ENCODE measurements around the gene NSMF.

The NSMF gene

GRCh38 chr9:137437691-137438590 is 21.2 kb downstream of the NSMF start:
- H3K27me3 ChIP-seq (ENCODE audit: insufficient read depth, low read length) = peaks cover 7% of the 10 kb centered on the region; the same call in 1 of the 2 replicates
- H3K9ac ChIP-seq (ENCODE audit: low read depth, low read length) = no peak overlapping the region
- 93% methylated on average over 40 of the region's 40 CpGs for WGBS
- no peak overlapping the region for H3K27ac ChIP-seq (ENCODE audit: low read depth, low read length)
- H3K36me3 ChIP-seq (ENCODE audit: insufficient read depth, low read length) = no peaks in the 10 kb centered on the region
- no peak overlapping the region for H3K4me3 ChIP-seq (ENCODE audit: low read length)
- no peaks in the 10 kb centered on the region; the same call in 1 of the 2 replicates for H3K4me1 ChIP-seq (ENCODE audit: insufficient read depth, low read length)
- no peaks in the 10 kb centered on the region for H3K9me3 ChIP-seq (ENCODE audit: insufficient read depth, low read depth, low read length)

GRCh38 chr9:137436761-137437600 is 22.2 kb downstream of the NSMF start:
- WGBS = 93% methylated on average over 24 of the region's 24 CpGs
- Histone ChIP-seq H3K9me3 (ENCODE audit: insufficient read depth, low read depth, low read length) (no peaks in the 10 kb centered on the region), H3K4me3 (ENCODE audit: low read length) (no peak overlapping the region), H3K27ac (ENCODE audit: low read depth, low read length) (no peak overlapping the region), H3K27me3 (ENCODE audit: insufficient read depth, low read length) (peaks cover 1% of the 10 kb centered on the region; the same call in 1 of the 2 replicates), H3K36me3 (ENCODE audit: insufficient read depth, low read length) (no peaks in the 10 kb centered on the region), H3K4me1 (ENCODE audit: insufficient read depth, low read length) (no peaks in the 10 kb centered on the region; the same call in 1 of the 2 replicates), H3K9ac (ENCODE audit: low read depth, low read length) (no peak overlapping the region)

- Histone ChIP-seq H3K4me3 (ENCODE audit: low read length) (no peak overlapping the region), H3K4me1 (ENCODE audit: insufficient read depth, low read length) (no peaks in the 10 kb centered on the region), H3K9me3 (ENCODE audit: insufficient read depth, low read depth, low read length) (no peaks in the 10 kb centered on the region), H3K27ac (ENCODE audit: low read depth, low read length) (no peak overlapping the region), H3K9ac (ENCODE audit: low read depth, low read length) (no peak overlapping the region), H3K36me3 (ENCODE audit: insufficient read depth, low read length) (no peaks in the 10 kb centered on the region), H3K27me3 (ENCODE audit: insufficient read depth, low read length) (no peaks in the 10 kb centered on the region)
- 92% methylated on average over 42 of the region's 42 CpGs for WGBS
Measured at GRCh38 chr9:137435980-137436760, 23.0 kb downstream of the NSMF start.

- Histone ChIP-seq H3K4me1 (ENCODE audit: insufficient read depth, low read length) (no peaks in the 10 kb centered on the region), H3K36me3 (ENCODE audit: insufficient read depth, low read length) (no peaks in the 10 kb centered on the region), H3K27me3 (ENCODE audit: insufficient read depth, low read length) (no peaks in the 10 kb centered on the region), H3K9me3 (ENCODE audit: insufficient read depth, low read depth, low read length) (no peaks in the 10 kb centered on the region), H3K27ac (ENCODE audit: low read depth, low read length) (no peak overlapping the region), H3K9ac (ENCODE audit: low read depth, low read length) (no peak overlapping the region), H3K4me3 (ENCODE audit: low read length) (no peak overlapping the region)
- 90% methylated on average over 20 of the region's 20 CpGs for WGBS
Measured at GRCh38 chr9:137435381-137435891, 23.7 kb downstream of the NSMF start.

GRCh38 chr9:137434498-137435380 is 24.4 kb downstream of the NSMF start:
- Histone ChIP-seq H3K36me3 (ENCODE audit: insufficient read depth, low read length) (no peaks in the 10 kb centered on the region), H3K27me3 (ENCODE audit: insufficient read depth, low read length) (no peaks in the 10 kb centered on the region), H3K4me1 (ENCODE audit: insufficient read depth, low read length) (no peaks in the 10 kb centered on the region), H3K27ac (ENCODE audit: low read depth, low read length) (no peak overlapping the region), H3K4me3 (ENCODE audit: low read length) (no peak overlapping the region), H3K9ac (ENCODE audit: low read depth, low read length) (no peak overlapping the region), H3K9me3 (ENCODE audit: insufficient read depth, low read depth, low read length) (no peaks in the 10 kb centered on the region)
- 92% methylated on average over 43 of the region's 43 CpGs for WGBS

DNA sequence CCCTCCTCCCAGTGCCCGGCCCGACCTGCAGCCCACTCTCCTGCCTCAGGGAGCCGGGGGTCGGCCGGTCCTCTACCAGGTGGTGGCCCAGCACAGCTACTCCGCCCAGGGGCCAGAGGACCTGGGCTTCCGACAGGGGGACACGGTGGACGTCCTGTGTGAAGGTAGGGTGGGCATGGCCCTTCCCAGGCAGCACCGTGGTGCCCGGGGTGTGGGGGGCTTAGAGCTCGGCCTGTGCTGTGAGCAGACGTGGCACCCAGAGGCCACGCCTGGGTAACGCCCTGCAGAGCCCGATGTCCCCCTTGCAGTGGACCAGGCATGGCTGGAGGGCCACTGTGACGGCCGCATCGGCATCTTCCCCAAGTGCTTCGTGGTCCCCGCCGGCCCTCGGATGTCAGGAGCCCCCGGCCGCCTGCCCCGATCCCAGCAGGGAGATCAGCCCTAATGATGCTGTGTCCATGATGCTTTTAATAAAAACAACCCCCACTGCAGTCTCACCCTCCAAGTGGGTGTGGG is 25.2 kb downstream of the NSMF start:
- Histone ChIP-seq H3K9ac (ENCODE audit: low read depth, low read length) (no peak overlapping the region), H3K4me1 (ENCODE audit: insufficient read depth, low read length) (no peaks in the 10 kb centered on the region), H3K27me3 (ENCODE audit: insufficient read depth, low read length) (no peaks in the 10 kb centered on the region), H3K27ac (ENCODE audit: low read depth, low read length) (no peak overlapping the region), H3K36me3 (ENCODE audit: insufficient read depth, low read length) (no peaks in the 10 kb centered on the region), H3K4me3 (ENCODE audit: low read length) (no peak overlapping the region), H3K9me3 (ENCODE audit: insufficient read depth, low read depth, low read length) (no peaks in the 10 kb centered on the region)
- WGBS = 93% methylated on average over 26 of the region's 26 CpGs

DNA sequence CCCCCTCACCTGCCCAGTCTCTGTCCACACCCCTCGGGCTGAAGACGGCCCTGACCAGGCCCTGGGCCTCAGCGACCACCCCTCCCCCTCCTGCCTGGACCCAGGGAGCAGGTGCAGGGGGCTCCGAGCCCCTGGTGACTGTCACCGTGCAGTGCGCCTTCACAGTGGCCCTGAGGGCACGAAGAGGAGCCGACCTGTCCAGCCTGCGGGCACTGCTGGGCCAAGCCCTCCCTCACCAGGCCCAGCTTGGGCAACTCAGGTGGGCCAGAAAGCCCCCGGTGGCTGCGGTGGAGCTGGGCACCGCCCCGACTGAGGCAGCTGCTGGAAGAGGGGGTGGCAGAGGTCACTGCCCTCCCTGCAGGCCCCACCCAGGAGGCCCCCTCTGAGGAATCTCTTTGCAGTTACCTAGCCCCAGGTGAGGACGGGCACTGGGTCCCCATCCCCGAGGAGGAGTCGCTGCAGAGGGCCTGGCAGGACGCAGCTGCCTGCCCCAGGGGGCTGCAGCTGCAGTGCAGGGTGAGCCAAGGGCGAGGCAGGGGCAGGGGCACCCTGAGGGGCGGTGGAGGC is 25.7 kb downstream of the NSMF start:
- H3K36me3 ChIP-seq (ENCODE audit: insufficient read depth, low read length) = no peaks in the 10 kb centered on the region
- no peaks in the 10 kb centered on the region for H3K4me1 ChIP-seq (ENCODE audit: insufficient read depth, low read length)
- H3K27me3 ChIP-seq (ENCODE audit: insufficient read depth, low read length) = no peaks in the 10 kb centered on the region
- H3K9ac ChIP-seq (ENCODE audit: low read depth, low read length) = no peak overlapping the region
- H3K4me3 ChIP-seq (ENCODE audit: low read length) = no peak overlapping the region
- 88% methylated on average over 19 of the region's 19 CpGs for WGBS
- no peak overlapping the region for H3K27ac ChIP-seq (ENCODE audit: low read depth, low read length)
- no peaks in the 10 kb centered on the region for H3K9me3 ChIP-seq (ENCODE audit: insufficient read depth, low read depth, low read length)

DNA sequence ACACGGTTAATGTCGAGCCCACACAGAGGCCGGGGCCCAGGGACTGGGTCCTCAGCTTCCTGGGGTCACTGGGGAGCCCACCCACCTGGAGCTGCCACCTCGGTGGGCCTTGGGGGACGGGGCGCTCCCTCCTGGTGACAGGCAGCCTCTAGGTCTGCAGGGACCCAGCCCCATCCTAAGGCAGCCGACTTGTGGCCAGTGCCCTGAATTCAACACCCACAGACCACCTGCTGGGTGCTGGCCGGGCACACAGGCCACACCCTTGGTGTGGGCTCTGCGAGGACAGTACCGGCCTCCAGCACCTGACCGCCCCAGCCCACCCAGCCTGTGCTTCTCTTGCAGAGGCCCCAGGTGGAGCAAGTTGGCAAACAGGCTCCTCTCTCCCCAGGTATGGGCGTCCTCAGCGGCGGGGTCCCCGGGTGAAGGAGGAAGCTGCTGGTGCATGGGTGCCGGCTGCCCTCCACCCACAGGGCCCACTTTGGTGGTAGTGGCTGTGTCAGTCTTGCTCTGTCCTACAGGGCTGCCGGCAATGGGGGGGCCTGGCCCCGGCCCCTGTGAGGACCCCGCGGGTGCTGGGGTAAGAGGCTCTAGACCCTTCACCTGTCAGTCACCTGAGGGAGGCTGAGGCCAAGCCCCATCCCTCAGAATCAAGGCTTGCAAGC is 26.3 kb downstream of the NSMF start:
- no peak overlapping the region for H3K27ac ChIP-seq (ENCODE audit: low read depth, low read length)
- H3K36me3 ChIP-seq (ENCODE audit: insufficient read depth, low read length) = no peaks in the 10 kb centered on the region
- H3K27me3 ChIP-seq (ENCODE audit: insufficient read depth, low read length) = no peaks in the 10 kb centered on the region
- 90% methylated on average over 20 of the region's 20 CpGs for WGBS
- no peaks in the 10 kb centered on the region for H3K4me1 ChIP-seq (ENCODE audit: insufficient read depth, low read length)
- H3K9ac ChIP-seq (ENCODE audit: low read depth, low read length) = no peak overlapping the region
- no peak overlapping the region for H3K4me3 ChIP-seq (ENCODE audit: low read length)
- no peaks in the 10 kb centered on the region for H3K9me3 ChIP-seq (ENCODE audit: insufficient read depth, low read depth, low read length)

GRCh38 chr9:137431416-137431931 is 27.7 kb downstream of the NSMF start:
- Histone ChIP-seq H3K9ac (ENCODE audit: low read depth, low read length) (no peak overlapping the region), H3K27me3 (ENCODE audit: insufficient read depth, low read length) (no peaks in the 10 kb centered on the region), H3K4me3 (ENCODE audit: low read length) (no peak overlapping the region), H3K9me3 (ENCODE audit: insufficient read depth, low read depth, low read length) (no peaks in the 10 kb centered on the region), H3K4me1 (ENCODE audit: insufficient read depth, low read length) (no peaks in the 10 kb centered on the region), H3K36me3 (ENCODE audit: insufficient read depth, low read length) (no peaks in the 10 kb centered on the region), H3K27ac (ENCODE audit: low read depth, low read length) (no peak overlapping the region)
- WGBS = 86% methylated on average over 21 of the region's 21 CpGs
